Measurements from ENCODE around the gene ARMC2. TPM values are rescaled to one million over a fixed set of nuclear protein-coding genes. Genes with fewer than 3 reads are reported as not detected.

ARMC2 gene
- total RNA-seq, 2 experiments from 2014 or later = 2.6 to 8.4 TPM

GRCh38 chr6:109009236-109009961, 161.2 kb downstream of the ARMC2 start:
- Histone ChIP-seq H3K9me2 (ENCODE audit: insufficient read depth, low read length) (no peaks in the 10 kb centered on the region), H3K79me2 (ENCODE audit: insufficient read depth, low read depth, low read length) (peaks cover 6% of the 10 kb centered on the region; the same call in 1 of the 2 replicates), H2AFZ (ENCODE audit: low read length) (peak overlapping the region; percentile 88), H3K27ac (ENCODE audit: low read depth, low read length, poor library complexity, severe bottlenecking) (no peak overlapping the region), H3K9me3 (ENCODE audit: low read length) (no peaks in the 10 kb centered on the region), H4K20me1 (ENCODE audit: insufficient read depth, low read length) (peaks cover 10% of the 10 kb centered on the region; the same call in 1 of the 2 replicates), H3K36me3 (ENCODE audit: insufficient read depth, low read length) (no peaks in the 10 kb centered on the region), H3K4me2 (ENCODE audit: low read length) (peak overlapping the region; percentile 100), H3K4me3 (ENCODE audit: low read depth, low read length, poor library complexity, severe bottlenecking) (peak overlapping the region; percentile 87), H3K4me1 (ENCODE audit: insufficient read depth, low read length, poor library complexity, severe bottlenecking) (peaks cover 36% of the 10 kb centered on the region)
- no peak for TF ChIP-seq EZH2phosphoT487 (IDR thresholded peaks at IDR 0.05; ENCODE audit: borderline replicate concordance, low read depth, low read length)
- no peak for TF ChIP-seq CTCF (conservative IDR thresholded peaks at IDR 0.05; ENCODE audit: low read length)
- POLR2A ChIA-PET = interaction anchor here (0.5 to 1.6 kb wide), 8 partner anchors 13 to 444 kb away, joined by 3 to 8 read pairs (median 4); no protein-coding TSS in a partner anchor
- DNase-seq (ENCODE audit: low spot score) = peak; percentile 92
- intact Hi-C loops (cut with micrococcal nuclease; ENCODE audit: unreplicated experiment) = loop anchor here (5.0 kb wide), 1 partner anchor 48 kb away; no protein-coding TSS in a partner anchor
- BruUV-seq (replicated peaks) = no TSS peak
- CTCF ChIA-PET (ENCODE audit: unreplicated experiment) = no interaction called here

GRCh38 chr6:109009962-109010704, 161.9 kb downstream of the ARMC2 start:
- intact Hi-C loops (cut with micrococcal nuclease; ENCODE audit: unreplicated experiment) = loop anchor here (5.0 kb wide), 1 partner anchor 47 kb away; no protein-coding TSS in a partner anchor
- no TSS peak for BruUV-seq (replicated peaks)
- Histone ChIP-seq H2AFZ (ENCODE audit: low read length) (peak overlapping the region; percentile 88), H3K36me3 (ENCODE audit: insufficient read depth, low read length) (no peaks in the 10 kb centered on the region), H3K4me2 (ENCODE audit: low read length) (peak overlapping the region; percentile 100), H3K27ac (ENCODE audit: low read depth, low read length, poor library complexity, severe bottlenecking) (no peak overlapping the region), H3K79me2 (ENCODE audit: insufficient read depth, low read depth, low read length) (peaks cover 6% of the 10 kb centered on the region; the same call in 1 of the 2 replicates), H3K9me2 (ENCODE audit: insufficient read depth, low read length) (no peaks in the 10 kb centered on the region), H3K4me3 (ENCODE audit: low read depth, low read length, poor library complexity, severe bottlenecking) (peak overlapping the region; percentile 87), H3K4me1 (ENCODE audit: insufficient read depth, low read length, poor library complexity, severe bottlenecking) (peaks cover 36% of the 10 kb centered on the region), H4K20me1 (ENCODE audit: insufficient read depth, low read length) (peaks cover 10% of the 10 kb centered on the region; the same call in 1 of the 2 replicates), H3K9me3 (ENCODE audit: low read length) (no peaks in the 10 kb centered on the region)
- TF ChIP-seq CTCF (conservative IDR thresholded peaks at IDR 0.05; ENCODE audit: low read length) (no peak), EZH2phosphoT487 (IDR thresholded peaks at IDR 0.05; ENCODE audit: borderline replicate concordance, low read depth, low read length) (no peak)
- ChIA-PET POLR2A (interaction anchor here (0.7 to 1.6 kb wide), 11 partner anchors 12 to 488 kb away, joined by 3 to 8 read pairs (median 4); partner anchors contain the start of genes ARMC2 and SESN1), CTCF (ENCODE audit: unreplicated experiment) (no interaction called here)
- DNase-seq (ENCODE audit: low spot score) = no peak

Measured in OCI-LY7 (cell line).